K562 (cell line): Measurements from ENCODE around the gene SCN4A. TPM values are rescaled to one million over a fixed set of nuclear protein-coding genes. Genes with fewer than 3 reads are reported as not detected.
A peak's percentile ranks its signal among the peaks of the same experiment; 100 is the strongest.

ENCODE experiments used
- CBFA2T3 ChIP-seq: fragments of 450-650 bp; IDR thresholded peaks from 2 replicates; pipeline ENCODE4 v1.6.1; 2017
- DIDO1 ChIP-seq: fragments of 450-650 bp; IDR thresholded peaks from 2 replicates; pipeline ENCODE4 v1.6.1; 2016; ENCODE audit warnings: low read depth, missing biosample characterization, missing genetic modification characterization
- HDAC2 ChIP-seq: fragments of 450-650 bp; IDR thresholded peaks from 2 replicates; pipeline ENCODE4 v1.6.1; 2016; ENCODE audit warnings: mild to moderate bottlenecking
- JUN ChIP-seq, 2 experiments: sonication (generic) in 1 of 2; formaldehyde crosslinking in 1 of 2; IDR thresholded peaks; 2 replicates each; pipeline versions ENCODE4 v1.6.1 to v1.8.0; 2012 to 2022; ENCODE audit warnings: borderline replicate concordance in 2 of 2, mild to moderate bottlenecking in 2 of 2, improper control_type of control experiment in 1 of 2, low read depth in 1 of 2, low read length in 1 of 2, missing genetic modification reagents in 1 of 2
- LEF1 ChIP-seq: fragments of 450-650 bp; IDR thresholded peaks from 2 replicates; pipeline ENCODE4 v1.6.1; 2016; ENCODE audit warnings: mild to moderate bottlenecking
- MTA3 ChIP-seq: fragments of 450-650 bp; formaldehyde crosslinking; IDR thresholded peaks from 2 replicates; pipeline ENCODE4 v1.6.1; 2017; ENCODE audit warnings: mild to moderate bottlenecking, borderline replicate concordance
- NFIC ChIP-seq: fragments of 450-650 bp; IDR thresholded peaks from 2 replicates; pipeline ENCODE4 v1.6.1; 2017; ENCODE audit warnings: mild to moderate bottlenecking, inconsistent platforms
- NR4A1 ChIP-seq, 2 experiments: fragments of 250-450 bp in 1 of 2; fragments of 450-650 bp in 1 of 2; sonication (Bioruptor Pico) in 1 of 2; IDR thresholded peaks; 2 replicates each; pipeline versions ENCODE4 v1.4.0 to v1.6.1; 2016 to 2020; ENCODE audit warnings: mild to moderate bottlenecking in 2 of 2, missing compliant biosample characterization in 1 of 2, missing genetic modification characterization in 1 of 2, moderate library complexity in 1 of 2
- PHB2 ChIP-seq: fragments of 450-650 bp; IDR thresholded peaks from 2 replicates; pipeline ENCODE4 v1.6.1; 2017; ENCODE audit warnings: low read depth
- SMAD1 ChIP-seq: fragments of 150-350 bp; IDR thresholded peaks from 2 replicates; pipeline ENCODE4 v1.6.1; 2014; ENCODE audit warnings: low read length, low read depth; ENCODE audit not compliant: partially characterized antibody
- SP2 ChIP-seq: IDR thresholded peaks from 2 replicates; pipeline ENCODE4 v1.6.1; 2011; ENCODE audit warnings: mild to moderate bottlenecking, low read depth, low read length, moderate library complexity; ENCODE audit not compliant: poor library complexity, severe bottlenecking; ENCODE audit errors: extremely low read depth
- U2AF1 ChIP-seq: fragments of 200-400 bp; formaldehyde crosslinking; optimal IDR thresholded peaks from 2 replicates; pipeline ENCODE3; 2017; ENCODE audit warnings: mild to moderate bottlenecking, low read depth, low read length, moderate library complexity
- polyA plus RNA-seq, 8 experiments: library from polyadenylated mRNA; depleted of rRNA in 4 of 8; stranded (reverse) in 5 of 8; unstranded in 3 of 8; fragments of >200 nt; fragmentation: Nextera tagmentation in 2 of 8; fragmentation: Illumina TruSeq in 1 of 8; extraction: Ambion mirVana in 2 of 8; extraction: Trizol in 1 of 8; gene quantifications; 2 replicates each; pipeline versions ENCODE4 v1.2.1 to v1.2.3, GENCODE V29; 2011 to 2014; ENCODE audit warnings: inconsistent platforms in 1 of 8, missing spikeins in 1 of 8
- total RNA-seq, 7 experiments: library from RNA; depleted of rRNA in 6 of 7; stranded (reverse); fragments of >200 nt in 6 of 7; fragmentation: Illumina TruSeq in 2 of 7; extraction: Trizol in 2 of 7; gene quantifications; 2 replicates each; pipeline versions ENCODE4 v1.2.1 to v1.2.3, GENCODE V29; 2011 to 2021; ENCODE audit warnings: low replicate concordance in 1 of 7
- TF ChIP-seq, protein P1 (sequence below): fragments of 450-650 bp; IDR thresholded peaks from 2 replicates; pipeline ENCODE4 v1.6.1; 2016; ENCODE audit warnings: mild to moderate bottlenecking, moderate library complexity
- TF ChIP-seq, protein P2 (sequence below): fragments of 450-650 bp; IDR thresholded peaks from 2 replicates; pipeline ENCODE4 v1.7.0; 2016; ENCODE audit warnings: borderline replicate concordance

SCN4A gene
- total and polyA plus RNA-seq, 9 of the 15 experiments (the other 6 are each of a cell fraction or from before 2014, with no cell fraction given) = 0.29 to 2.6 (median 1.4) TPM

DNA sequence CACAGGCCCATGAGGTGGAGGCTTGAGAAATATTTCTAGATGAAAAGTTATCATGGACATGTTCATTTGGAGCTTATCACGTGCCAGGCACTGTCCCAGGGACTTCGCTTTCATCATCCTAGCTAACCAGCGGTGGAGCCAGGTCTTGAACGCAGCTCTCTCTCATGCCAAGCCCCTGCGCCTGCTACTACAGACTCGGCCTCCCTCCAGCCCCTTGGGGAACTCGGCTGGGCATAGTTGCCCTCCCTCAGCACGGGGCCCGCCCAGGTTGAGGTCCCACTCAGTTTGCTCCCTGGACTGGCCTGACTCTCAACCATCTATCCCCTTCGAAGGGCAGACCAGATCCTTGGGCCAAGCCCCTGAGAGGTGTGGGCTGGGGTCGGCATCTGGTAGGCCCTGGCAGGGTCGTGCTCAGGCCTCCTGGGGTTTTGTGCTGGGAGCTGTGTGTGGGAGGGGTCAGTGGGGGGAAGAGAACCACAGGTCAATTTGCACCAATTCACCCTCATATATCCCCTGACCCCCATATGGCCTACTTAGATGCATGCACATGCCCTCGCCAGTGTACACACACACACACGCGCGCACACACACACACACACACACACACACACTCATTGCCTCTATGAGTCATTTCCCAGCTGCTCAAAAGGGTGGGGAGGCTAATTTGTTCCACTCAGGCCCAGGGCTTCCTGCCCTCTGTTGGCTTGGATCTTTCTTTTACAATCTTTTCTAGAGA is 12.1 kb upstream of the SCN4A start (continued):
- TF ChIP-seq, protein P1, sequence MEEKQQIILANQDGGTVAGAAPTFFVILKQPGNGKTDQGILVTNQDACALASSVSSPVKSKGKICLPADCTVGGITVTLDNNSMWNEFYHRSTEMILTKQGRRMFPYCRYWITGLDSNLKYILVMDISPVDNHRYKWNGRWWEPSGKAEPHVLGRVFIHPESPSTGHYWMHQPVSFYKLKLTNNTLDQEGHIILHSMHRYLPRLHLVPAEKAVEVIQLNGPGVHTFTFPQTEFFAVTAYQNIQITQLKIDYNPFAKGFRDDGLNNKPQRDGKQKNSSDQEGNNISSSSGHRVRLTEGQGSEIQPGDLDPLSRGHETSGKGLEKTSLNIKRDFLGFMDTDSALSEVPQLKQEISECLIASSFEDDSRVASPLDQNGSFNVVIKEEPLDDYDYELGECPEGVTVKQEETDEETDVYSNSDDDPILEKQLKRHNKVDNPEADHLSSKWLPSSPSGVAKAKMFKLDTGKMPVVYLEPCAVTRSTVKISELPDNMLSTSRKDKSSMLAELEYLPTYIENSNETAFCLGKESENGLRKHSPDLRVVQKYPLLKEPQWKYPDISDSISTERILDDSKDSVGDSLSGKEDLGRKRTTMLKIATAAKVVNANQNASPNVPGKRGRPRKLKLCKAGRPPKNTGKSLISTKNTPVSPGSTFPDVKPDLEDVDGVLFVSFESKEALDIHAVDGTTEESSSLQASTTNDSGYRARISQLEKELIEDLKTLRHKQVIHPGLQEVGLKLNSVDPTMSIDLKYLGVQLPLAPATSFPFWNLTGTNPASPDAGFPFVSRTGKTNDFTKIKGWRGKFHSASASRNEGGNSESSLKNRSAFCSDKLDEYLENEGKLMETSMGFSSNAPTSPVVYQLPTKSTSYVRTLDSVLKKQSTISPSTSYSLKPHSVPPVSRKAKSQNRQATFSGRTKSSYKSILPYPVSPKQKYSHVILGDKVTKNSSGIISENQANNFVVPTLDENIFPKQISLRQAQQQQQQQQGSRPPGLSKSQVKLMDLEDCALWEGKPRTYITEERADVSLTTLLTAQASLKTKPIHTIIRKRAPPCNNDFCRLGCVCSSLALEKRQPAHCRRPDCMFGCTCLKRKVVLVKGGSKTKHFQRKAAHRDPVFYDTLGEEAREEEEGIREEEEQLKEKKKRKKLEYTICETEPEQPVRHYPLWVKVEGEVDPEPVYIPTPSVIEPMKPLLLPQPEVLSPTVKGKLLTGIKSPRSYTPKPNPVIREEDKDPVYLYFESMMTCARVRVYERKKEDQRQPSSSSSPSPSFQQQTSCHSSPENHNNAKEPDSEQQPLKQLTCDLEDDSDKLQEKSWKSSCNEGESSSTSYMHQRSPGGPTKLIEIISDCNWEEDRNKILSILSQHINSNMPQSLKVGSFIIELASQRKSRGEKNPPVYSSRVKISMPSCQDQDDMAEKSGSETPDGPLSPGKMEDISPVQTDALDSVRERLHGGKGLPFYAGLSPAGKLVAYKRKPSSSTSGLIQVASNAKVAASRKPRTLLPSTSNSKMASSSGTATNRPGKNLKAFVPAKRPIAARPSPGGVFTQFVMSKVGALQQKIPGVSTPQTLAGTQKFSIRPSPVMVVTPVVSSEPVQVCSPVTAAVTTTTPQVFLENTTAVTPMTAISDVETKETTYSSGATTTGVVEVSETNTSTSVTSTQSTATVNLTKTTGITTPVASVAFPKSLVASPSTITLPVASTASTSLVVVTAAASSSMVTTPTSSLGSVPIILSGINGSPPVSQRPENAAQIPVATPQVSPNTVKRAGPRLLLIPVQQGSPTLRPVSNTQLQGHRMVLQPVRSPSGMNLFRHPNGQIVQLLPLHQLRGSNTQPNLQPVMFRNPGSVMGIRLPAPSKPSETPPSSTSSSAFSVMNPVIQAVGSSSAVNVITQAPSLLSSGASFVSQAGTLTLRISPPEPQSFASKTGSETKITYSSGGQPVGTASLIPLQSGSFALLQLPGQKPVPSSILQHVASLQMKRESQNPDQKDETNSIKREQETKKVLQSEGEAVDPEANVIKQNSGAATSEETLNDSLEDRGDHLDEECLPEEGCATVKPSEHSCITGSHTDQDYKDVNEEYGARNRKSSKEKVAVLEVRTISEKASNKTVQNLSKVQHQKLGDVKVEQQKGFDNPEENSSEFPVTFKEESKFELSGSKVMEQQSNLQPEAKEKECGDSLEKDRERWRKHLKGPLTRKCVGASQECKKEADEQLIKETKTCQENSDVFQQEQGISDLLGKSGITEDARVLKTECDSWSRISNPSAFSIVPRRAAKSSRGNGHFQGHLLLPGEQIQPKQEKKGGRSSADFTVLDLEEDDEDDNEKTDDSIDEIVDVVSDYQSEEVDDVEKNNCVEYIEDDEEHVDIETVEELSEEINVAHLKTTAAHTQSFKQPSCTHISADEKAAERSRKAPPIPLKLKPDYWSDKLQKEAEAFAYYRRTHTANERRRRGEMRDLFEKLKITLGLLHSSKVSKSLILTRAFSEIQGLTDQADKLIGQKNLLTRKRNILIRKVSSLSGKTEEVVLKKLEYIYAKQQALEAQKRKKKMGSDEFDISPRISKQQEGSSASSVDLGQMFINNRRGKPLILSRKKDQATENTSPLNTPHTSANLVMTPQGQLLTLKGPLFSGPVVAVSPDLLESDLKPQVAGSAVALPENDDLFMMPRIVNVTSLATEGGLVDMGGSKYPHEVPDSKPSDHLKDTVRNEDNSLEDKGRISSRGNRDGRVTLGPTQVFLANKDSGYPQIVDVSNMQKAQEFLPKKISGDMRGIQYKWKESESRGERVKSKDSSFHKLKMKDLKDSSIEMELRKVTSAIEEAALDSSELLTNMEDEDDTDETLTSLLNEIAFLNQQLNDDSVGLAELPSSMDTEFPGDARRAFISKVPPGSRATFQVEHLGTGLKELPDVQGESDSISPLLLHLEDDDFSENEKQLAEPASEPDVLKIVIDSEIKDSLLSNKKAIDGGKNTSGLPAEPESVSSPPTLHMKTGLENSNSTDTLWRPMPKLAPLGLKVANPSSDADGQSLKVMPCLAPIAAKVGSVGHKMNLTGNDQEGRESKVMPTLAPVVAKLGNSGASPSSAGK = 0 out of 2 replicates have a peak, but pooled peaks have one; percentile 45
- peak; percentile 48; the same call in 1 of the 2 replicates for TF ChIP-seq DIDO1 (tag)
- TF ChIP-seq LEF1 = no peak
- TF ChIP-seq, protein P2, sequence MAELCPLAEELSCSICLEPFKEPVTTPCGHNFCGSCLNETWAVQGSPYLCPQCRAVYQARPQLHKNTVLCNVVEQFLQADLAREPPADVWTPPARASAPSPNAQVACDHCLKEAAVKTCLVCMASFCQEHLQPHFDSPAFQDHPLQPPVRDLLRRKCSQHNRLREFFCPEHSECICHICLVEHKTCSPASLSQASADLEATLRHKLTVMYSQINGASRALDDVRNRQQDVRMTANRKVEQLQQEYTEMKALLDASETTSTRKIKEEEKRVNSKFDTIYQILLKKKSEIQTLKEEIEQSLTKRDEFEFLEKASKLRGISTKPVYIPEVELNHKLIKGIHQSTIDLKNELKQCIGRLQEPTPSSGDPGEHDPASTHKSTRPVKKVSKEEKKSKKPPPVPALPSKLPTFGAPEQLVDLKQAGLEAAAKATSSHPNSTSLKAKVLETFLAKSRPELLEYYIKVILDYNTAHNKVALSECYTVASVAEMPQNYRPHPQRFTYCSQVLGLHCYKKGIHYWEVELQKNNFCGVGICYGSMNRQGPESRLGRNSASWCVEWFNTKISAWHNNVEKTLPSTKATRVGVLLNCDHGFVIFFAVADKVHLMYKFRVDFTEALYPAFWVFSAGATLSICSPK = no peak
- TF ChIP-seq SP2 = no peak
- 0 out of 2 replicates have a peak, but pooled peaks have one; percentile 23 for TF ChIP-seq MTA3
- no peak for TF ChIP-seq NFIC
- TF ChIP-seq JUN (IDR thresholded peaks at IDR 0.05; ENCODE audit: borderline replicate concordance, low read depth, low read length) = peak; percentile 97
- TF ChIP-seq JUN (CRISPR knock-in tag; IDR thresholded peaks at IDR 0.05; ENCODE audit: borderline replicate concordance) = no peak; the same call in 1 of the 2 replicates
- TF ChIP-seq CBFA2T3 = peak; percentile 42; the same call in 1 of the 2 replicates
- no peak for TF ChIP-seq NR4A1 (CRISPR knock-in tag; IDR thresholded peaks at IDR 0.05)
- TF ChIP-seq NR4A1 (tag; IDR thresholded peaks at IDR 0.05) = no peak
- no peak for TF ChIP-seq U2AF1
- peak; percentile 64 for TF ChIP-seq HDAC2
- no peak for TF ChIP-seq SMAD1
- TF ChIP-seq PHB2 = no peak
